IPS-18c (cell line): ENCODE results near the gene NUDCD3.
"Not testable (repeated sequence)": the region's sequence is repeated elsewhere in the genome, so short reads cannot be mapped to it uniquely, and the experiment has no call there.

ENCODE experiments used
- H3K4me3 ChIP-seq: 2 replicates; pipeline ENCODE4 v1.7.0; 2013; ENCODE audit warnings: low read depth, mild to moderate bottlenecking, low read length, moderate library complexity; ENCODE audit not compliant: insufficient read depth
- H3K9me3 ChIP-seq: one replicate; pipeline ENCODE4 v1.6.1; 2013; ENCODE audit warnings: mild to moderate bottlenecking, low read length, moderate library complexity; ENCODE audit not compliant: control insufficient read depth, insufficient read depth

NUDCD3 gene

DNA sequence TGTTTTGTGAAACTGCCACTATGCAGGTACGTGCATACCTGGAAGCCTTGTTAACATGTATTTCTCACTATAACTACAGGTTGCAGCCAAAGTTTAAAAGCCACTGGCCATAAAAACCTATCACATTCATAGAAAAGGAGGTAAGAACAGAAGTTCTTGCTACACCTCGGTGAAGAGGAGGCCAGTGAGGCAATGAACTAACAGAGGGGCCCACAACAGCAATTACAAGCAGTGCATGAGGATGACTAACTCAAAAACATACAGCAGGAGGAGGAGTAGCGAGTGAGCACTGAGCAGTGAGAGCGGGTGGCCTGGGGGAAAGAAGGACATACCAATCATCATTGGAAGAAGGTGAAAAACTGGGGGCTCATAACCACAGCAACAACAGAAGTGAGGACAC lies 51.6 kb downstream of the NUDCD3 start:
- no peaks in the 10 kb centered on the region for H3K9me3 ChIP-seq
- H3K4me3 ChIP-seq: no peak overlapping the region

DNA sequence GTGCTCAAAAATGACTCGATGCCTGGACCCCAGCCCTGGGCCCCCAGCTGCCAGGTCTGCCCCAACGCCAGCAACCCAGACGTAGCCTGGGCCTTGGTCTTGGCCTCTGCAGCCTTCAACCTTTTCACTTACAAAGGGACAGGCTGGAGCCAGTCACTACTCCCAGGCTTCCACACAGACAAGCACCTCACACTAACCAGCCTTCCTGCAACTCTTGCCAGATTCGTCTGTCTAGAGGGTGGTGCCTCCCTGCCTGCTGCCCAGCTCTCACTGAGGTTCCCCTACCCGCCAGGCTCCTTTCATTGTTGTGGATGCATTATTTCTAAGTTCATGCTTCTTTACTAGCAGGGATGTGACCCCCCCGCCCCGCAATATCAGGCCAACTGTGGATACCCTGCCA lies 56.3 kb downstream of the NUDCD3 start:
- Histone ChIP-seq H3K9me3 (no peaks in the 10 kb centered on the region), H3K4me3 (no peak overlapping the region)

DNA sequence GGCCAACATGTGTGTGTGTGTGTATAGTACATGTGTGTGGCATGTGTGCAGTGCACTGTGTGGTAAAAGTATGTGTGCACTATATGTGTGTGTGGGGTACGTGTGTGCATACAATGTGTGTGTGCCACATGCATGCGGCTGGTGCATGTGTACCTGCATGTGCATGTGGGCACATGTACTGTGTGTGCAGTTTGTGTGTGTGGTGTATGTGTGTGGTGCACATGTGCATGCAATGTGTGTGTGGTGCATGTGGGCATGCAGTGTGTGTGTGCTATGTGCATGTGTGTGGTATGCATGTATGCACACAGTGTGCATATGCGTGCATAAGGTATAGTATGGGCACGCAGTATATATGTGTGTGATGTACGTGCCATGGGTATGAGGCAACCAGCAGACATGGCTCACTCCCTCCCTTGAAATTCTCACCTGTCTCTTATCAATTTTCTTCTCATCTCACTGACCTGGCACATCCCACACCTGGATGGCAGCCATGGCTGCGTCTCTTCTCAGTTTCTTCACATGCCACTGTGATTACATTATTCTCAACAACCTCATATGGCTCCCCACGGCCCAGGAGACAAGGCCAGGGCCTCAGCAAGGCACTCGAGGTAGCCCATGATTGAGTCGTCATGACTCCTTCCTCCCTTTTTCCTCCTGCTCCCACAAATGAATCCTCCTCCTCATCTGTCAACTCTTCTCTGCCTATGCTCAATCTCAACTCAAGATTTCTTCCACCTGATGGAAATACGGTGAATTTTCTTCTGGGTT lies 57.0 kb downstream of the NUDCD3 start:
- no peaks in the 10 kb centered on the region for H3K9me3 ChIP-seq
- H3K4me3 ChIP-seq: no peak overlapping the region

DNA sequence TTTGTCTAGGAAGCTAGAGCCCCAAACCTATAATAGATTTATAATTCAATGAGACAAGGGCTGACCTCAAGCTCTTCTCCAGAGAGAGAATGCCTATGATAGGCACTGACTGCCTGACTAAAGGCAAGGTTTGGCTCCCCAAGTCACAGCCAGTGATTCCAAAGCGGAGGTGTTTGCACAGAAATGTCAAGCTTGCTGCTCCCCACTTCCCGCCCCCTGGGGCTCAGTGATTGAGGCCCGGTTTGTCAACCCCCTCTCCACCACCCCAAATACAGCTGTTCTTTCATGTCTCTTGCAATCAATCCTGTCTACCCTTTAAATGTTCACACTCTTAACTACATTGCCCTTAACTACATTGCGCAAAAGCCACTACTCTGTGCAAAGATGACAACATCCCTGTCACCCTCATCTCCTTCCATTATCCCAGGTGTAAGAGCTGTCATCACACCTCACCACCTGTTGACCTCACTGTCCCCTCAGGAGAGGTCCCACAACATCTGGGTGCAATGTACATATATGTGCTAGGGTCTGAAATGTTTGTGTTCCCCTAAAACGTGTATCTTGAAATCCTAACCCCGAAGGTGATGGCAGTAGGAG lies 58.0 kb downstream of the NUDCD3 start:
- Histone ChIP-seq H3K9me3 (no peaks in the 10 kb centered on the region), H3K4me3 (no peak overlapping the region)

DNA sequence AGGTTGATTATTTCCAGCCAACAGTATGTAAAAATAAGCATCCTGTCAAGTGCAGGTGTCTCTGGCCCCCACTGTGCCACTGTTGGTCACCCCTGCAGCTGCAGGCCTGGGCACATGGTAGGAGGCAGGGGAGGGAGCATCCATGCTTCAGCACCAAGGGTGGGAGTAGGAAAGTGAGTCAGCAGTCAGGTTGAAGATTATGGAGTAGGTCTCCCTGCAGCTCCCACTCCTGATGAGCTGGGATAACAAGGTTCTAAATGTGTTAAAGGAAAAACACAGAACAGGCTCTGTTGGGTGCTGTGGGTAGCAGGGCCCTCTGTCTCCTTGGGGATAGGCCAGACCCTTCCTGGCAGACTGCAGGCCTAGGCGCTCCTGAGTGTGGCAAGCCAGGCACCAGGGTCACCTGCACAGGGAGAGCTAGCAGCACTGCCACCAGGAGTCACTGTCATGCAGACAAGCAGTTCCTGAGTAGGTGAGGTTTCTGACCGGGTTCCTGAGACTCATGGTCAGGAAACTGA lies 59.3 kb downstream of the NUDCD3 start:
- Histone ChIP-seq H3K4me3 (no peak overlapping the region), H3K9me3 (no peaks in the 10 kb centered on the region)

DNA sequence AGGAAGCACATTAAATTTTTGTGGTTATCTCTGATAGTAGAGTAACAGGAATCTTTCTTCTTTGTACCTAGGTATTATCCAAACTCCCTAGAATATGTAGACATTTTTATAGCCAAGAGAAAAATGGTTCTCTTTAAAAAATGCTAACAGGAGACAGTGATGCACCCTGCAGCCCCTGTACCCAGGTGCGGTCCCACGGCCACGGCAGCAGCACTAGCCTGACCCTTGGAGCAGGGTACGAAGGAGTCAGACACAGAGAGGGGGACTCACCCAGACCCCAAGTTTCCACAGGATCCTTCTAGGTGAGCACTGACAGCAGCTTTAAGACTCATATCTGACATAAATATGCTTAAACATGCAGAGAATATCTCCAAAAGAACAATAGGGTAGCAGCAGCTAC lies 60.4 kb downstream of the NUDCD3 start:
- no peaks in the 10 kb centered on the region for H3K9me3 ChIP-seq
- H3K4me3 ChIP-seq: no peak overlapping the region

DNA sequence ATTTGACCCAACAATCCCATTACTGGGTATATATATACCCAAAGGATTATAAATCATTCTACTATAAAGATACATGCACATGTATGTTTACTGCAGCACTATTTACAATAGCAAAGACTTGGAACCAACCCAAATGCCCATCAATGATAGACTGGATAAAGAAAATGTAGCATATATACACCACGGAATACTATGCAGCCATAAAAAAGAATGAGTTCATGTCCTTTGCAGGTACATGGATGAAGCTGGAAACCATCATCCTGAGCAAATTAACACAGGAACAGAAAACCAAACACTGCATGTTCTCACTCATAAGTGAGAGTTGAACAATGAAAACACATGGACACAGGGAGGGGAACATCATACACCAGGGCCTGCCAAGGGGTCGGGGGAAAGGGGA lies 65.7 kb downstream of the NUDCD3 start:
- not testable (repeated sequence) for H3K9me3 ChIP-seq, H3K4me3 ChIP-seq

DNA sequence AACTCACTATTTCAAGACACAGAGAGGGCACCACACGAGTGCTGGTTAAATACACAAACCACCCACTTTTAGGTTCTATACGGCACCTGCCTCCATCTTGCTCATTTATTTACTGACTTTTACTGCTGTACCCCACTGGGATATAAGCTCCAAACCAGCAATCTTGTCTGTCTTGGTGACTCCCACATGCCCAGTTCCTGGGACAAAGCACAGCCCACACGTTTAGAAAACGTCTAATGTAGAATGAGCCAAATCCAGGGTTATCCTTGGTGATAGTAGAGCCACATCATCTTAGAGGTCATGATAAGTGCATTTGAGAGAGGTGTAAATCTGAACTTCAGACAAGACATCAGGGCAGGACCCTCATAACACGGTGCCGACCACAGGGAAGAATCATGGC lies 73.5 kb downstream of the NUDCD3 start:
- Histone ChIP-seq H3K9me3 (peaks cover 1% of the 10 kb centered on the region), H3K4me3 (no peak overlapping the region)

DNA sequence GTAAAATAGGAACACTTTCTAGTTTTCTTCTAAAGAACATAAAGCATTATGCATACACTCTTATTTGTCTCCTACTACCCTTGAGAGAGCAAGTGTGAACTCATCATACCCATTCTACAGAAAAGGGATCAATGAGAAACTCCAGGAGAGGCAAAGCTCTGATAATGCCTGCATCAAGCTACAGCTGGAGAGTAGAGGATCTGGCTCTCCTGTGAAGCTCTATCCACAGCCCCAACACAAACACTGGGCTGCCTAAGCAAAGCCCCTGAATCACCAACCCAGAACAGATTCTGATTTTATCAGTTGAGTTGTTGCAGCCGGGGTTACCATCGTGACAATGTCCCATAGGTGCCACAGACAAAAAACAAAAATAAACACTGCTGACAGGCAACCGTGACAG lies 74.9 kb downstream of the NUDCD3 start:
- peaks cover 2% of the 10 kb centered on the region for H3K9me3 ChIP-seq

DNA sequence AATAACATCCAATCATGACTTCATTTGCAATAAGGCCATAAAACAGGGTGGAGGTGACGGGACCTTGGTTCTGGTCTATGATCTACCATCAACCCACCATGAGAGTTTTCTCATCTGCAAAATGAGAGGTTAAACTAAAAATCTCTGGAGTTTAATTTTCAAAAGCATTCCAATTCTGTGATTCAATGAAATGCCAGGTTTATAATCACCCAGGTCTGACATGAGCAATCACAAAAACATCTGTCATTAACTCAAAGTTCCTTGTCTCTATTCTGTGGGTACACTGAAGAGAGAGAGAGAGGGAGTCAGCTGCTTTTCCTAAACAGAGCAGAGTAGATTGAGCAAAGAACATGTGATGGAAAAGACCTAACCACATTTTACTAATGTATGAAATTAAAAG lies 75.4 kb downstream of the NUDCD3 start:
- Histone ChIP-seq H3K4me3 (no peak overlapping the region), H3K9me3 (peaks cover 2% of the 10 kb centered on the region)

More for the DNA sequence above, 74.9 kb downstream of the NUDCD3 start:
- no peak overlapping the region for H3K4me3 ChIP-seq

DNA sequence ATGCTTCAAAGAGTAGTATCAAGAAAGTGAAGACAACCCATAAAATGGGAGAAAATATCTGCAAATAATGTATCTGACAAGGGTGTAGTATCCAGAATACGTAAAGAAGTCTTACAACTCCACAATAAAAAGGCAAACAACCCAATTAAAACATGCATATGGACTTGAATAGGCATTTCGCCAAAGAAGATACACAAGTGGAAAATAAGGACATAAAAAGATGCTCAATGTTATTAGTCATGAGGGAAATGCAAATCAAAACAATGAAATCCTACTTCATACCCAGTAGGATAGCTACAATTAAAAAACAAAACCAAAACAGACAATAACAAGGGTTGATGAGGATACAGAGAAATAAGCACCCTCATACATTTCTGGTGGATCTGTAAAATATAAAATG lies 79.2 kb downstream of the NUDCD3 start:
- H3K4me3 ChIP-seq: no peak overlapping the region
- H3K9me3 ChIP-seq: peaks cover 2% of the 10 kb centered on the region

DNA sequence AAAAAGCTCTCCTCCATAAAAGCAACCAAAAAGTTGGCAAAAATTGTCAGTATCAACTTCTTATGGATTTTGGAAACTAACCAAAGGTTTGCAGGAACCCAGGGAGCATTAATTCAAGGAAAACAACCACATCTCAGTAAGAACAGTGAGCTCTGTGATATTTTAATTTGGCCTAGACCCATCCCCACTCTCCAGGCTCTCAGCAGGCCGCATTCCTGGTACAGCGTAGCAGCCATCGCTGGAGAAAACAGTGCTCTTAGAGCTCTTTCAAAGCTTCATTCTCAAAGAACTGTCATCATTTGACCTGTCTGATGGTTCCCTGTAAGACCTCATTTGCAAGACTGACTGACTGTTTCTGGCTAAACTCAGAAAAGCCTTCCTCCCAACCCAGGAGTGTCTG lies 81.9 kb downstream of the NUDCD3 start:
- Histone ChIP-seq H3K4me3 (no peak overlapping the region), H3K9me3 (peaks cover 2% of the 10 kb centered on the region)

DNA sequence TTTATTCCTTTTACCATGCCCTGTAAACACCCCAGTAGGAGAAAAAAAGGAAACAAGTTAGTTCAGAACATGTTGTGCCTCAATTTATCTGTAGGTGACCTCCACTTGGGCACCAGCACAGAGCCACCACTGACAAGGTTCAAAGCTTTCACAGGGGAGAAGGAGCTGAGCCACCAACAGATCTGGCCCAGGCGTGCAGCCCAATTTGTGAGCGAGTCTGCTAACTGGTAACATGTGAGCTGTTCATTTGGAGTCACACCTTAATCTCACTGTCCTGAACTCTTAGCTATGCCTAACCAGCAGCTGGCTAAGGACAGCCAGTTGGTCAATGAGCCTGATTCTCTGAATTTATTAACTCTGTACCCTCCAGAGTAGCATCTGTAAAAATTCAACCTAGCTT lies 86.7 kb downstream of the NUDCD3 start:
- H3K9me3 ChIP-seq: no peaks in the 10 kb centered on the region
- H3K4me3 ChIP-seq: no peak overlapping the region

DNA sequence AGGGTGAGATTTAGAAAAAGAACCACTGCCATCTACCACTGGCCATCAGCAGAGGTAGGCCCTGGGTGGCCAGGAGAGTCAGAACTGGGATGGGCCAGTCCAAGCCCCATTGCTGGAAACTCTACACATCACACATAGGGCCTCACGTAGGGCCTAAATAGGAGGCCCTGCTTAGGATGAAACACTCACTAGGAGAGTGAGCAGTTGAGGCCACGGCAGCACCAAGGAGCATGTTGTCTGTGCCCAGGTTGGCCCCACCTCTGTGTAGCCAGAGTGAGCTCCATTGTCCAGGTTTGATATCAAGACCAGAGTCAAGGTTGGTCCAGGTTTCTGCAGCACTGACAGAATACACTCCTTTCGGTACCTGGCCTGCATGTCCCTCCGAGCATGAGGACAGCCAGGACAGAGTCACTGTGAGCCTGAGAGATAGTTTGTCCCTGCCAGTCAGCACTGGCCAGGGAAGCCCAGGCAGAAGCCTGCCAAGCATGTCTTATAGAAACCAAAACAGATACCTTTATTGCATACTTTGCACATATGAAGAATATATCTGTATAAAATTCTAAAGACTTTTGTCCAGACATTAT lies 87.2 kb downstream of the NUDCD3 start:
- Histone ChIP-seq H3K9me3 (no peaks in the 10 kb centered on the region), H3K4me3 (no peak overlapping the region)

DNA sequence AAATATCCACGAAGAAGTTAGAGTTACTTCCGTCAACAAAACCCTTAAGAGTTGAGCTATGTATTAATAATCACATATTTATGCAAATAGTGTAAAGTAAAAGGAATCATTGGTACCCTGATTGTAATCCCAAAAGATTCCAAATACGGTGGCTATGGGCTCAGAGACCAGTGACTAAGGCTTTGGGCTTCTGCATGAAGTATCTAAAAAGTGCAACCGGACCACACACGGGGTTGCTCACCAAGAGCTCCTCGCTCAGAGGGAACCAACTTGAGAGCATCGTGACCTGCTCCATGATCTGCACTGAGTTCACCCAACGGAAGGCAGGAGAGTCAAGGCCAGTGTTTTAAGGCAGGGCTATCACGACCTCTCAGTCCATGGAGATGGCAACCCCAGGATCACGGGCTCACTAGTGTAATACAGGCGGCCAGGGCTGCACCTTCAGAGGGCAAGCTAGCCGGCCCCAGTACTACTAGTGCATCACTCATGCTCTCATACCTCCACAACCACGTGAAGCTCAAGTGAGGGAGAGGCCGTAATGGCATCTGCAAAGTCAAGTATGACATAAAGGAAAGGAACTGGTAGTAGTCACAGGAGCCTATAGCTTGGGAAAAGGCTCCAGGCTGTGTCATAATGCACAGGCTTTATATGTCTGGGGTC lies 87.9 kb downstream of the NUDCD3 start:
- Histone ChIP-seq H3K4me3 (no peak overlapping the region), H3K9me3 (no peaks in the 10 kb centered on the region)

DNA sequence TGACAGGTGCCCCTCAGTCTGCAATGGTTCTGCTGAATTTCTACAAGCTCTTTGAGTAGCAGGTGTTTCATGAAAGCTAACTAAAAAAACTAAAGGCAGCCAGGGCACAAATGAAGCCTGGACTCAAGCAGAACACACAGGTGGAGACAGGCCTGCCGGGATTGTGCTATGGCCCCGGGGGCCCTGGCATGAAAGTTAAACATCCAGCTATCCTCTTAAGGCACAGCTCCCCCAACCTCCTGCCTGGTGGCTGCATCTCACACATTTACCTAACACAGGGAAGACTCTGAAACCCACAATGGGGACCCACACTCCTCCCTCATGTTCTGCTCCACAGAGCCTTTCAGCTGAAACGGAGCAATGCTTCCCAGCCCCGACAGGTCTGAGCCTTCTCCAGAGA lies 88.8 kb downstream of the NUDCD3 start:
- no peak overlapping the region for H3K4me3 ChIP-seq
- no peaks in the 10 kb centered on the region for H3K9me3 ChIP-seq

DNA sequence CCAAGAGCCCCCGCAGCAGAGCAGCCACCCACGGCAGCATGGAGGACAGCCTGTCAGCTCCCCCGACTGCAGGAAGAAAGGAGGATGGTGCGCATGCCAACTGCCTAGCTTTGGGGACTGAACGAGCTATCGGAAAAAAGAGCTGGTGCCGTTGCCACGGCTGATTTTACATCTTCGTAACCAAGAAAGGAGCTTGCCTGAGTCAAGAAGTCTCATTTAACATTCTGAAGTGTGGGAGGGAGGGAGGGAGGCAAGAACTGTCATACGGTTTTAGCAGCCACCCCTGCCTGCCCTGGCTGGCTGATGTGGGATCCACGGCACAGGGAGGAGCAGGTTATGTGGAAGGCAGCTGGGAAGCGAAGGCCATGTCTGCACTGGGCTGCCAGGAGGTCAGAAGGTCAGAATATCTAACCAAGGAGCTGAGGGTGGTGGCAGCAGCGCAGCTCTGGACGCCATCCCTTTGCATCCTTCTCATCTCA lies 90.4 kb downstream of the NUDCD3 start:
- H3K9me3 ChIP-seq: no peaks in the 10 kb centered on the region
- H3K4me3 ChIP-seq: no peak overlapping the region
